Esophagus squamous epithelium (tissue), 4 donors: ENCODE measurements around the gene NFX1.

ENCODE experiments used
- CTCF ChIP-seq, 6 experiments: fragments of 450-650 bp in 4 of 6; fragments of 200-600 bp in 2 of 6; sonication (generic) in 2 of 6; IDR thresholded peaks; one replicate each; pipeline ENCODE4 v1.5.1; 2016 to 2019; ENCODE audit warnings: antibody characterized with exemption in 6 of 6, mild to moderate bottlenecking in 4 of 6, moderate library complexity in 4 of 6
- POLR2A ChIP-seq, 4 donors: fragments of 450-650 bp; IDR thresholded peaks; one replicate each; pipeline ENCODE4 v1.6.1; 2017; ENCODE audit warnings: antibody characterized with exemption in 4 of 4, mild to moderate bottlenecking in 4 of 4, moderate library complexity in 3 of 4

GRCh38 chr9:33332011-33332410 lies 41.7 kb downstream of the NFX1 start:
- TF ChIP-seq CTCF (IDR thresholded peaks at IDR 0.05) (no peak), POLR2A (IDR thresholded peaks at IDR 0.05) (no peak)
